Nephron (organoid): ENCODE results near the gene GM2A.

ENCODE experiments used
- H3K27ac Mint-ChIP-seq, 3 experiments: 2 replicates each; pipeline ENCODE4 v1.8.0; 2020; ENCODE audit warnings: mixed read lengths in 3 of 3, mild to moderate bottlenecking in 2 of 3, moderate library complexity in 1 of 3
- H3K27me3 Mint-ChIP-seq: 2 replicates; pipeline ENCODE4 v1.8.0; 2021; ENCODE audit warnings: low read depth, mild to moderate bottlenecking, moderate library complexity, mixed read lengths
- H3K36me3 Mint-ChIP-seq: 2 replicates; pipeline ENCODE4 v1.8.0; 2020; ENCODE audit warnings: low read depth, mixed read lengths
- H3K4me1 Mint-ChIP-seq: 2 replicates; pipeline ENCODE4 v1.8.0; 2020; ENCODE audit warnings: mixed read lengths
- H3K4me3 Mint-ChIP-seq, 3 experiments: 2 replicates each; pipeline ENCODE4 v1.8.0; 2020; ENCODE audit warnings: mild to moderate bottlenecking in 3 of 3, mixed read lengths in 3 of 3, moderate library complexity in 2 of 3
- H3K9me3 Mint-ChIP-seq: 2 replicates; pipeline ENCODE4 v1.8.0; 2020; ENCODE audit warnings: mixed read lengths
- CTCF ChIP-seq, 3 experiments: fragments of 200-600 bp; sonication (generic); IDR thresholded peaks; one replicate each; pipeline ENCODE4 v1.5.0; 2021; ENCODE audit warnings: antibody characterized with exemption in 3 of 3; ENCODE audit not compliant: unreplicated experiment in 3 of 3

Gene GM2A

GRCh38 chr5:151310932-151311331, 57.9 kb downstream of the GM2A start:
- peaks cover 11% of the 10 kb centered on the region for H3K4me1 Mint-ChIP-seq
- peaks cover 20% of the 10 kb centered on the region for H3K9me3 Mint-ChIP-seq
- H3K27ac Mint-ChIP-seq = no peak overlapping the region
- peaks cover 3% of the 10 kb centered on the region for H3K27me3 Mint-ChIP-seq
- TF ChIP-seq CTCF (IDR thresholded peaks at IDR 0.05; ENCODE audit: unreplicated experiment in 3 of 3) = no peak
- no peaks in the 10 kb centered on the region for H3K36me3 Mint-ChIP-seq
- H3K4me3 Mint-ChIP-seq = no peak overlapping the region

- no peak overlapping the region for H3K4me3 Mint-ChIP-seq
- no peak overlapping the region for H3K27ac Mint-ChIP-seq
- no peak for TF ChIP-seq CTCF (IDR thresholded peaks at IDR 0.05; ENCODE audit: unreplicated experiment in 3 of 3)
- peaks cover 20% of the 10 kb centered on the region for H3K4me1 Mint-ChIP-seq
- peaks cover 3% of the 10 kb centered on the region for H3K27me3 Mint-ChIP-seq
- no peaks in the 10 kb centered on the region for H3K36me3 Mint-ChIP-seq
- H3K9me3 Mint-ChIP-seq = peaks cover 20% of the 10 kb centered on the region
Measured at GRCh38 chr5:151312756-151313324, 59.9 kb downstream of the GM2A start.

- H3K9me3 Mint-ChIP-seq = peaks cover 20% of the 10 kb centered on the region
- no peaks in the 10 kb centered on the region for H3K36me3 Mint-ChIP-seq
- H3K27me3 Mint-ChIP-seq = peaks cover 3% of the 10 kb centered on the region
- H3K4me1 Mint-ChIP-seq = peaks cover 23% of the 10 kb centered on the region
- H3K4me3 Mint-ChIP-seq = no peak overlapping the region
- H3K27ac Mint-ChIP-seq = no peak overlapping the region
- TF ChIP-seq CTCF (IDR thresholded peaks at IDR 0.05; ENCODE audit: unreplicated experiment in 3 of 3) = no peak
Measured at GRCh38 chr5:151313357-151313756, 60.4 kb downstream of the GM2A start.

GRCh38 chr5:151315998-151316597, 63.1 kb downstream of the GM2A start:
- peak; percentile 82 to 89 (median 84) for TF ChIP-seq CTCF (IDR thresholded peaks at IDR 0.05; ENCODE audit: unreplicated experiment in 3 of 3)
- no peak overlapping the region for H3K4me3 Mint-ChIP-seq
- peaks cover 33% of the 10 kb centered on the region for H3K4me1 Mint-ChIP-seq
- peak overlapping the region in 1 of 3 experiments; percentile 1 for H3K27ac Mint-ChIP-seq
- peaks cover 3% of the 10 kb centered on the region for H3K27me3 Mint-ChIP-seq
- peaks cover 6% of the 10 kb centered on the region for H3K9me3 Mint-ChIP-seq
- no peaks in the 10 kb centered on the region for H3K36me3 Mint-ChIP-seq

GRCh38 chr5:151317871-151318270, 64.9 kb downstream of the GM2A start:
- Mint-ChIP-seq H3K9me3 (no peaks in the 10 kb centered on the region), H3K27me3 (peaks cover 3% of the 10 kb centered on the region), H3K36me3 (no peaks in the 10 kb centered on the region), H3K4me1 (peaks cover 33% of the 10 kb centered on the region), H3K27ac (peak overlapping the region; percentile 53 to 67 (median 64)), H3K4me3 (no peak overlapping the region)
- TF ChIP-seq CTCF (IDR thresholded peaks at IDR 0.05; ENCODE audit: unreplicated experiment in 3 of 3) = no peak
